ENCODE results near the gene MLLT10. TPM values are rescaled to one million over a fixed set of nuclear protein-coding genes. Genes with fewer than 3 reads are reported as not detected.

The MLLT10 gene
- total RNA-seq, 1 donor from 2014 or later = 39.0 TPM

GRCh38 chr10:21514818-21515351 is 19.1 kb upstream of the MLLT10 start:
- no peaks in the 10 kb centered on the region for H3K27me3 Mint-ChIP-seq (ENCODE audit: low read depth)
- peak overlapping the region; percentile 95 for H3K27ac Mint-ChIP-seq (ENCODE audit: unreplicated experiment)
- no peak for TF ChIP-seq CTCF (IDR thresholded peaks at IDR 0.05)
- DNase-seq (ENCODE audit: low spot score) = no peak
- H3K36me3 Mint-ChIP-seq (ENCODE audit: low read depth) = no peaks in the 10 kb centered on the region
- peaks cover 77% of the 10 kb centered on the region for H3K4me1 Mint-ChIP-seq (ENCODE audit: low read depth)
- no peaks in the 10 kb centered on the region for H3K9me3 Mint-ChIP-seq (ENCODE audit: low read depth)
- peak overlapping the region; percentile 81 for H3K4me3 Mint-ChIP-seq (ENCODE audit: unreplicated experiment)

- TF ChIP-seq CTCF (IDR thresholded peaks at IDR 0.05) = no peak
- no peaks in the 10 kb centered on the region for H3K27me3 Mint-ChIP-seq (ENCODE audit: low read depth)
- no peak for DNase-seq (ENCODE audit: low spot score)
- no peaks in the 10 kb centered on the region for H3K9me3 Mint-ChIP-seq (ENCODE audit: low read depth)
- peak overlapping the region; percentile 95 for H3K27ac Mint-ChIP-seq (ENCODE audit: unreplicated experiment)
- H3K4me1 Mint-ChIP-seq (ENCODE audit: low read depth) = peaks cover 79% of the 10 kb centered on the region
- H3K36me3 Mint-ChIP-seq (ENCODE audit: low read depth) = no peaks in the 10 kb centered on the region
- peak overlapping the region; percentile 81 for H3K4me3 Mint-ChIP-seq (ENCODE audit: unreplicated experiment)
These were observed 18.4 kb upstream of the MLLT10 start for GRCh38 chr10:21515361-21516241.

- Mint-ChIP-seq H3K9me3 (ENCODE audit: low read depth) (no peaks in the 10 kb centered on the region), H3K27me3 (ENCODE audit: low read depth) (no peaks in the 10 kb centered on the region), H3K36me3 (ENCODE audit: low read depth) (no peaks in the 10 kb centered on the region), H3K4me1 (ENCODE audit: low read depth) (peaks cover 77% of the 10 kb centered on the region), H3K4me3 (ENCODE audit: unreplicated experiment) (peak overlapping the region; percentile 81), H3K27ac (ENCODE audit: unreplicated experiment) (peak overlapping the region; percentile 95)
- no peak for TF ChIP-seq CTCF (IDR thresholded peaks at IDR 0.05)
- DNase-seq (ENCODE audit: low spot score) = peak; percentile 95
These were observed 17.5 kb upstream of the MLLT10 start for GRCh38 chr10:21516242-21517131.

GRCh38 chr10:21517134-21518031 is 16.6 kb upstream of the MLLT10 start:
- H3K27me3 Mint-ChIP-seq (ENCODE audit: low read depth) = no peaks in the 10 kb centered on the region
- DNase-seq (ENCODE audit: low spot score) = peak; percentile 72
- H3K36me3 Mint-ChIP-seq (ENCODE audit: low read depth) = no peaks in the 10 kb centered on the region
- H3K9me3 Mint-ChIP-seq (ENCODE audit: low read depth) = no peaks in the 10 kb centered on the region
- no peak for TF ChIP-seq CTCF (IDR thresholded peaks at IDR 0.05)
- H3K4me3 Mint-ChIP-seq (ENCODE audit: unreplicated experiment) = peak overlapping the region; percentile 81
- H3K27ac Mint-ChIP-seq (ENCODE audit: unreplicated experiment) = peak overlapping the region; percentile 93
- H3K4me1 Mint-ChIP-seq (ENCODE audit: low read depth) = peaks cover 75% of the 10 kb centered on the region
